Measurements from ENCODE around the gene SLC12A1.

SLC12A1 gene

DNA sequence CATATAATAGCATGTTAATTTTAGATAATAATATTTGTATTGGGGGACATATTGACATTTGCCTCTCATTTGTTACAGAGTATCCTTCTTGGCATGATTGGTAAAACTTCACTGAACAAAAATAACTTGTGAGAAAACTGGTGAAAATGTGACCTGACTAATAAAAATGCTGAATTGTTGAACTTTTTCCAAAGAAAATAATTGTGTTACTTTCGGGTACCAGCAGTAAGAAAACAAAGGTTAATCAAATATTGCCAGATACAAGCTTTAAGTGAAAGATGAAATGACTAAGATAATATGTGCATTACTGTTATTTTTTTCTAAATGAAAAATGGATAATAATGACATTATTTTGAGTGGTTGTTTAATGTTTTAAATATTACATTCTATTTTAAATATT lies 15.2 kb downstream of the SLC12A1 start:
- Mint-ChIP-seq H3K9me3 (no peaks in the 10 kb centered on the region), H3K27ac (no peak overlapping the region), H3K36me3 (ENCODE audit: low read depth) (no peaks in the 10 kb centered on the region), H3K4me3 (no peak overlapping the region), H3K4me1 (no peaks in the 10 kb centered on the region), H3K27me3 (peaks cover 10% of the 10 kb centered on the region)
- ATAC-seq (no peak), DNase-seq (no peak)

GRCh38 chr15:48221885-48222284 lies 15.8 kb downstream of the SLC12A1 start:
- H3K4me1 Mint-ChIP-seq: no peaks in the 10 kb centered on the region
- no peaks in the 10 kb centered on the region for H3K9me3 Mint-ChIP-seq
- ATAC-seq (no peak), DNase-seq (no peak)
- H3K27me3 Mint-ChIP-seq: peaks cover 10% of the 10 kb centered on the region
- no peaks in the 10 kb centered on the region for H3K36me3 Mint-ChIP-seq (ENCODE audit: low read depth)
- no peak overlapping the region for H3K27ac Mint-ChIP-seq
- no peak overlapping the region for H3K4me3 Mint-ChIP-seq

DNA sequence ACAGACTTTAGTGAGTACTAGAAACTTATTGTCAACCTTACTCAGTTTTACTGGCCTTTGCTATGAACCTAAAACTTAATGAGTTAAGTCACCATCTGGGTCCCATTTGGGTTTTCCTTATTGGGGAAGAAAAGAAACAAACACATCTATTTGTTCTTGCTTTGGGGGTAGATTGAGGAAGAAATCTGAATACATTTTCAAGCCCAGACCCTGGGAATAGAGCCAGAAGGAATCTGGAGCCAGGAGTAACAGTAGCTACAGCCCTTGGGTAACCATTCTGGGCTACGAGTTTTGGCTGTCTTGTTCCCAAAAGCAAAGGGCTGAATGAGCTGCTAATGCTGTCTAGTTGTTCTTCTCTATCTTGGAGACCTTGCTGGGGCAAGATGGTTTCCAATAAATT lies 16.5 kb downstream of the SLC12A1 start:
- peaks cover 10% of the 10 kb centered on the region for H3K27me3 Mint-ChIP-seq
- no peaks in the 10 kb centered on the region for H3K9me3 Mint-ChIP-seq
- ATAC-seq (no peak), DNase-seq (no peak)
- H3K27ac Mint-ChIP-seq: no peak overlapping the region
- H3K4me3 Mint-ChIP-seq: no peak overlapping the region
- no peaks in the 10 kb centered on the region for H3K4me1 Mint-ChIP-seq
- no peaks in the 10 kb centered on the region for H3K36me3 Mint-ChIP-seq (ENCODE audit: low read depth)

DNA sequence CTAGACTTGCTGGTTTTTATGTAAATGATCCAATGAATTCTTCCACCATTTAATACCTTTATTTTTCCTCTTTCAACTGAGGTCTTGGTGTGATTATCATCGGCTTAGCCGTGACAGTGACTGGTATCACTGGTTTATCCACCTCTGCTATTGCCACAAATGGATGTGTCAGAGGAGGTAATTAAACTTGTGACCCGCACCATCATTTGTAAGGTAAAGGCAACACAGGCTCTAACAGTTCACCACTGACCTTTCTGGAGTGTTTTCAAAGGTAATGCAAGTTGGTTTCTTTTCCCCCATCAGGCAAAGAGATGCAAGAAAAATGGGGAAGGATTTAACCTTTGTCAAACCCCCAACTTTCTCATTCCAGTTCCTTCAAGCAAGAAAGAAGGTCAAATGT lies 19.7 kb downstream of the SLC12A1 start:
- no peak for DNase-seq
- no peaks in the 10 kb centered on the region for H3K36me3 Mint-ChIP-seq (ENCODE audit: low read depth)
- H3K4me1 Mint-ChIP-seq: no peaks in the 10 kb centered on the region
- no peaks in the 10 kb centered on the region for H3K9me3 Mint-ChIP-seq
- H3K4me3 Mint-ChIP-seq: no peak overlapping the region
- no peak for ATAC-seq
- no peak overlapping the region for H3K27ac Mint-ChIP-seq
- peaks cover 7% of the 10 kb centered on the region for H3K27me3 Mint-ChIP-seq

GRCh38 chr15:48230498-48230897 lies 24.4 kb downstream of the SLC12A1 start:
- DNase-seq (no peak), ATAC-seq (no peak)
- H3K36me3 Mint-ChIP-seq (ENCODE audit: low read depth): no peaks in the 10 kb centered on the region
- H3K4me1 Mint-ChIP-seq: no peaks in the 10 kb centered on the region
- no peak overlapping the region for H3K27ac Mint-ChIP-seq
- no peaks in the 10 kb centered on the region for H3K9me3 Mint-ChIP-seq
- H3K4me3 Mint-ChIP-seq: no peak overlapping the region
- H3K27me3 Mint-ChIP-seq: peaks cover 1% of the 10 kb centered on the region

GRCh38 chr15:48233246-48233645 lies 27.1 kb downstream of the SLC12A1 start:
- Mint-ChIP-seq H3K36me3 (ENCODE audit: low read depth) (no peaks in the 10 kb centered on the region), H3K4me3 (no peak overlapping the region), H3K27ac (no peak overlapping the region), H3K4me1 (no peaks in the 10 kb centered on the region), H3K27me3 (peaks cover 1% of the 10 kb centered on the region), H3K9me3 (no peaks in the 10 kb centered on the region)
- DNase-seq (no peak), ATAC-seq (no peak)

- ATAC-seq (no peak), DNase-seq (no peak)
- Mint-ChIP-seq H3K27me3 (peaks cover 1% of the 10 kb centered on the region), H3K36me3 (ENCODE audit: low read depth) (no peaks in the 10 kb centered on the region), H3K9me3 (no peaks in the 10 kb centered on the region), H3K4me1 (no peaks in the 10 kb centered on the region), H3K4me3 (no peak overlapping the region), H3K27ac (no peak overlapping the region)
These were observed 33.2 kb downstream of the SLC12A1 start for GRCh38 chr15:48239334-48239733.

DNA sequence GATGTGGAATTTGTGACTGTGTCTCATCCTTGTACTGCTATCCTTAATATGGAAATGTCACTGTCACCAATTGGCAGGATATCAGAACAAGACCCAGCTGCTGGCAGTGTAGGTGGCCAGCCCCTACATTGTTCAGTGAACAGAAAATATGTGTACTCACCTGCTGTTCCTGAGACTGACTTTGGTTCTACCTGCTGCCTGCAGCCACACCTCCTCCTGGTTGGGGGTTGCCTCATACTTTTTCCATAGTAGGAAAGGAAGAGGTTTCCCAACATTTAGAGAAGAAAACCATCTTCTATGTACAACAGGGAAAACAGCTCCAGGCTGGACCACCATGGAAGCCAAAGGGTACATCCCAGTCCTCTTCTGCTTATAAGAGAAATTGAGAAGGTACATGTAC lies 35.9 kb downstream of the SLC12A1 start:
- Mint-ChIP-seq H3K36me3 (ENCODE audit: low read depth) (no peaks in the 10 kb centered on the region), H3K4me3 (no peak overlapping the region), H3K27ac (no peak overlapping the region), H3K27me3 (peaks cover 4% of the 10 kb centered on the region), H3K4me1 (no peaks in the 10 kb centered on the region), H3K9me3 (no peaks in the 10 kb centered on the region)
- DNase-seq (no peak), ATAC-seq (no peak)

DNA sequence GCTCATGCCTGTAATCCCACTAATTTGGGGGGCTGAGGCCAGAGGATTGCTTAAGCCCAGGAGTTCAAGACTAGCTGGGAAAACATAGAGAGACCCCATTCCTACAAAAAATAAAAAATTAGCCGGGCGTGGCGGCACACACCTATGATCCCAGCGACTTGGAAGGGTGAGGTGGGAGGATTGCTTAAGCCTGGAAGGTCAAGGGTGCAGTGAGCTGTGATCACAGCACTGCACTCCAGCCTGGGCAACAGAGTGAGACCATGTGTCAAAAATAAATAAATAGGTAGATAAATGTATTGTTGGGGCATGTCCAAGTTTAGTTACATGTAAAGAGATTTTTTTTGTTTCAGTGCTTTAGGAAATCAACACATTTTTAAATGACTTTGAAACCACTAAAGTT lies 36.4 kb downstream of the SLC12A1 start:
- Mint-ChIP-seq H3K4me3 (no peak overlapping the region), H3K36me3 (ENCODE audit: low read depth) (no peaks in the 10 kb centered on the region), H3K27ac (no peak overlapping the region), H3K27me3 (peaks cover 4% of the 10 kb centered on the region), H3K9me3 (no peaks in the 10 kb centered on the region), H3K4me1 (no peaks in the 10 kb centered on the region)
- no peak for DNase-seq
- ATAC-seq: no peak

DNA sequence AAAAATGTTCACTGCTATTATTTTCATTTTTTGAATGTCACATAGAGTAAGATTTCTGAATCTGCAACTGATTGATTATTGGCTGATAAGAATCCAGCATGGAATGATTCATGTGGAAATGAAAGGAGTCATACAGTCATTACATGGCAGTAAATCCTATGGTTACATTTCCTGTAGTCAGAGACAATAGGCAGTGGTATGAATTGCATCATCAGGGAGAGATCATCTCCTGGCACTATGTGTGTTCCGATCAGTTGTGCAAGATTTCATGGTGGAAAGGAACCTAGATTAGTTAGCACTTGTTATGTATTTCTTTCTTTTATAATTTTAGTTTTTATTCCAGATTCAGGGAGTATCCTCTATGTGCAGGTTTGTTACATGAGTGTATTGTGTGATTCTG lies 38.8 kb downstream of the SLC12A1 start:
- H3K36me3 Mint-ChIP-seq (ENCODE audit: low read depth): no peaks in the 10 kb centered on the region
- no peak overlapping the region for H3K27ac Mint-ChIP-seq
- no peak for ATAC-seq
- no peak overlapping the region for H3K4me3 Mint-ChIP-seq
- no peaks in the 10 kb centered on the region for H3K4me1 Mint-ChIP-seq
- peaks cover 4% of the 10 kb centered on the region for H3K27me3 Mint-ChIP-seq
- no peaks in the 10 kb centered on the region for H3K9me3 Mint-ChIP-seq
- no peak for DNase-seq

DNA sequence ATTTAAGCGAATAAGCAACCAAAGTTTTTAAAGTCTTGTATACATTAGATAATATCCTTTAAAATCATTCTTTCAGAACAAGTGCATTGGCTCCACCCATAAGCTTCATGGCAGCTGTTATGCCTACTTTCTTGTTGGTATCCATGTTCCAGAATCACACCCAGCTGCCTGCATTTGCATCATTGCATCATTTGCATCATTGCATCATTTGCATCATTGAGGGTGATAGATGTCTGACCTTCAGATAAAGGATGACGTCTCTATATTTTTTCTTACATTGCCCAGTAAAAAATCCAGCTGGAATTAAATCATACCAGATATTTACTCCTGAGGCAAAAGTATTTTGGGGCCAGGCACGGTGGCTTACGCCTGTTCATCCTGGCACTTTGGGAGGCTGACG lies 42.3 kb downstream of the SLC12A1 start:
- DNase-seq: no peak
- Mint-ChIP-seq H3K27me3 (peaks cover 8% of the 10 kb centered on the region), H3K36me3 (ENCODE audit: low read depth) (no peaks in the 10 kb centered on the region), H3K9me3 (no peaks in the 10 kb centered on the region), H3K4me1 (no peaks in the 10 kb centered on the region), H3K4me3 (no peak overlapping the region), H3K27ac (no peak overlapping the region)
- no peak for ATAC-seq

GRCh38 chr15:48250640-48251076 lies 44.6 kb downstream of the SLC12A1 start:
- H3K4me3 Mint-ChIP-seq: no peak overlapping the region
- no peak for ATAC-seq
- no peak overlapping the region for H3K27ac Mint-ChIP-seq
- no peaks in the 10 kb centered on the region for H3K36me3 Mint-ChIP-seq (ENCODE audit: low read depth)
- H3K9me3 Mint-ChIP-seq: no peaks in the 10 kb centered on the region
- H3K4me1 Mint-ChIP-seq: no peaks in the 10 kb centered on the region
- peaks cover 7% of the 10 kb centered on the region for H3K27me3 Mint-ChIP-seq
- no peak for DNase-seq

DNA sequence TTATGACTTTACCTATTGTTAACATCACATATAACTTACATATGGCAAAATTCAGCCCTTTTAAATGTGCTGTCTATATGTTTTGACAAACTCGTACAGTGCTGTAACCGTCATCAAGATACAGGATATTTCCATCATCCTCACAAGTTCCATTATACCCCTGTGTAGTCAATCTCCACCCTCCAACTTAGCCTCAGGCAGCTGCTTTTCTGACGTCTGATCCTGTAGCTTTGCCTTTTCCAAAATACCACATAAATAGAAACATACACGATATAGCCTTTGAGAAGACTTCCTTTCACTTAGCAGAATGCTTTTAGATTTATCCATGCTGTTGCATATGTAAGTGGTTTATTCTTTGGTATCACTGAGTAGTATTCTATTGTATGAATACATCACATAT lies 47.1 kb downstream of the SLC12A1 start:
- Mint-ChIP-seq H3K27ac (no peak overlapping the region), H3K4me3 (no peak overlapping the region), H3K27me3 (peaks cover 3% of the 10 kb centered on the region), H3K36me3 (ENCODE audit: low read depth) (no peaks in the 10 kb centered on the region), H3K4me1 (no peaks in the 10 kb centered on the region), H3K9me3 (no peaks in the 10 kb centered on the region)
- no peak for ATAC-seq
- no peak for DNase-seq

DNA sequence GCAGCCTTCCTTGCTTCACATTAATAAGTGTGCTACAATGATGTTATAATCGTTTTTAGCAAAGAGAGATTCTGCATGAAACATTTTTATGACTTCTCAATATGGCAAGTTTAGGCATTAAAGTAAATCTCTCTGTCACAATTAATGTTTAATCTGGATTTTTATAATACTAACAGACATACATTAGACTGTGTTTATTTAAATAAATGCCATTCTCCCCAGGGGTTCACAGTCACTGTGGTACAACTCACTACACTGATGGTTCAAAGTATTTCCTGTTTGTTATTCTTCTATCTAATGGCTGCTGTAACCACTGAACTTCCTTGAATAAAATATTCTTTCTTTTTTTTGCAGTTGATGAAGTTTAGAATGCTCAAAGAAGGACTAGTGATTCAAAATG lies 59.0 kb downstream of the SLC12A1 start:
- no peak for ATAC-seq
- peaks cover 3% of the 10 kb centered on the region for H3K27me3 Mint-ChIP-seq
- no peaks in the 10 kb centered on the region for H3K9me3 Mint-ChIP-seq
- no peaks in the 10 kb centered on the region for H3K36me3 Mint-ChIP-seq (ENCODE audit: low read depth)
- no peak overlapping the region for H3K4me3 Mint-ChIP-seq
- no peak for DNase-seq
- peaks cover 2% of the 10 kb centered on the region for H3K4me1 Mint-ChIP-seq
- no peak overlapping the region for H3K27ac Mint-ChIP-seq

DNA sequence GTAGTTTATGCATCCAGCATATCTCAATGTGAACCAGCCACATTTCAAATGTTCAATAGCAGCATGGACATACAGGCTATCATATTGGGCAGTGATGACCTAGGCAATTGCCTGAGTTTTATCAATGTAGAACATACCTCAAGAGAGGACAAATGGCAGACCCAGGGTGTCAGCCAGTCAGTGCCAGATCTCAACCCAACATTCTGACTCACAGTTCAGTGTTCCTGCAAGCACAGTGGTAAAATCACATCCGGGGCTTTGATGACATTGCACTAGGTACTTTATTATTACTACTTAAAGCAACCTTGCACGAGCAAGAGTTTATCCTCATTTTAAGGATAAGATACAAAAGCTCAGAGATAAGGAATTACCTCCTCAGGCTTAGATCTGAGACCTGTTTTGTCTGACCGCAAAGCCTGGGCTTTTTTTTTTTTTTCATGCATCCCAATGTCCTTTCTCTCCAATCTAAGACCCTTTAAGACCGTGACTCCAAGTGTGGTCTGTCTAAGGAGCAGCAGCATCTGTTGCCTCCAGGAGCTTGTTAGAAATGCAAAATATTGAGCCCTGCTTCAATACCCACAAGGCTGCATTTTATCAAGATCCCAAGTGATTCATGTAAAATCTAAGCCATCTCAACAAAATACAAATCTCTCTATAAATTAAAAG lies 60.1 kb downstream of the SLC12A1 start:
- ATAC-seq (no peak), DNase-seq (no peak)
- no peaks in the 10 kb centered on the region for H3K9me3 Mint-ChIP-seq
- H3K4me3 Mint-ChIP-seq: no peak overlapping the region
- H3K36me3 Mint-ChIP-seq (ENCODE audit: low read depth): no peaks in the 10 kb centered on the region
- H3K4me1 Mint-ChIP-seq: peaks cover 2% of the 10 kb centered on the region
- no peak overlapping the region for H3K27ac Mint-ChIP-seq
- peaks cover 3% of the 10 kb centered on the region for H3K27me3 Mint-ChIP-seq

- no peak for ATAC-seq
These were observed 61.7 kb downstream of the SLC12A1 start for GRCh38 chr15:48267766-48268165.

More at GRCh38 chr15:48267766-48268165, 61.7 kb downstream of the SLC12A1 start:
- DNase-seq: no peak
- peaks cover 3% of the 10 kb centered on the region for H3K27me3 Mint-ChIP-seq
- no peak overlapping the region for H3K27ac Mint-ChIP-seq
- peaks cover 2% of the 10 kb centered on the region for H3K4me1 Mint-ChIP-seq
- H3K4me3 Mint-ChIP-seq: no peak overlapping the region
- no peaks in the 10 kb centered on the region for H3K36me3 Mint-ChIP-seq (ENCODE audit: low read depth)
- H3K9me3 Mint-ChIP-seq: no peaks in the 10 kb centered on the region
